Thyroid gland (tissue), 4 donors: ENCODE results near the gene MANBA. TPM values are rescaled to one million over a fixed set of nuclear protein-coding genes. Genes with fewer than 3 reads are reported as not detected.

ENCODE experiments used
- DNase-seq, 2 donors: peaks; one replicate each; pipeline ENCODE4 v3.0.0-alpha.2; 2019
- H3K27ac ChIP-seq, 3 donors: fragments of 200-600 bp; sonication (generic); 1 replicate in 2 of 3; 2 replicates in 1 of 3; pipeline ENCODE4 v1.5.1; 2016 to 2019; ENCODE audit warnings: mild to moderate bottlenecking in 1 of 3, moderate library complexity in 1 of 3
- H3K27me3 ChIP-seq: fragments of 200-600 bp; sonication (generic); one replicate; pipeline ENCODE4 v1.5.1; 2019
- H3K36me3 ChIP-seq, 2 donors: fragments of 200-600 bp; sonication (generic); one replicate each; pipeline ENCODE4 v1.5.1; 2016 to 2019
- H3K4me1 ChIP-seq, 2 donors: fragments of 200-600 bp; sonication (generic); one replicate each; pipeline ENCODE4 v1.5.1; 2017 to 2019
- H3K4me3 ChIP-seq, 3 donors: fragments of 200-600 bp; sonication (generic); replicated peaks in 1 of 3; 1 replicate in 2 of 3; 2 replicates in 1 of 3; pipeline ENCODE4 v1.5.1; 2016; ENCODE audit warnings: mild to moderate bottlenecking in 1 of 3
- H3K9me3 ChIP-seq: fragments of 200-600 bp; sonication (generic); one replicate; pipeline ENCODE4 v1.5.1; 2017
- CTCF ChIP-seq, 6 experiments: fragments of 200-600 bp in 3 of 6; fragments of 450-650 bp in 3 of 6; sonication (generic) in 3 of 6; IDR thresholded peaks; one replicate each; pipeline ENCODE4 v1.5.1; 2016 to 2019; ENCODE audit warnings: antibody characterized with exemption in 6 of 6, mild to moderate bottlenecking in 2 of 6, inconsistent platforms in 1 of 6, moderate library complexity in 1 of 6
- POLR2A ChIP-seq, 2 donors: fragments of 450-650 bp; IDR thresholded peaks; one replicate each; pipeline ENCODE4 v1.6.1; 2017; ENCODE audit warnings: antibody characterized with exemption in 2 of 2, mild to moderate bottlenecking in 2 of 2, moderate library complexity in 1 of 2
- WGBS, 2 donors: methylation state at CpG; one replicate each; pipeline ENCODE4 v1.1.5; 2017; 5-methylcytosine and 5-hydroxymethylcytosine counted together
- intact Hi-C: fragments of 100-400 bp; cut with DNase I; formaldehyde crosslinking; loops from one replicate; pipeline ENCODE4 v1.15.1; 2023
- total RNA-seq, 4 donors: library from RNA; depleted of rRNA; stranded (reverse); fragments of >200 nt; gene quantifications; one replicate each; pipeline ENCODE4 v1.2.3, GENCODE V29; 2016

The MANBA gene
- total RNA-seq, 4 donors from 2014 or later, result 41.3 to 53.4 (median 45.5) TPM

DNA sequence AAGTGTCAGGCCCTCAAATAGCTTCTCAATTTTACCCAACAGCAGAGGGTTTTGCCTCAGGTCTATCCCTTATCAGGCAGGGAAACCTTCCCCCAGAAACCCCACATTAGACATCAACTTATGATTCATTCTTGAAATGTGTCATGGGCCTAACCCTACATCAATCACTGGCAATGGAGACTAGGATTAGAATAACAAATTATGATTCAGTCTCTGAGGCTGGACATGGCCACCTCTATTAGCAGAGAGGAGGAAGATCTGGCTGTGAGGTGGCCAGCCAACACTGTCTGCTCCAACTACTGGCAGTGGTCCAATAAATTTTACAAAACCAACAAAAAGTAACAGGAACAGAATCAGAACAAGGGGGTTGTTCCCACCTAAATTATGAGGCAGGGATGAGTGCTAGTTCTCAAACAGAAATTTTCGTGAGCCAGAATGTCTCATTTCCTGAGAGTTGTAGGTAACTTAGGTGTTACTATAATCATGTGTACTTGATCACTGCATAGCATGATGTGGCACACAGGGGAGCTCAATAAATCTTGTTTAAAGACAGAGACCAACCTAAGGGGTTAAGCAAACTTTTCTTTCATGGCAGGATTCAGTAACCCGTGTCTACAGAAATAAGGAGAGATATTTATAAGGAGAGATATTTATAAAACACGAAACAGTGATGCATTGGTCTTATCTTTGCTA, 132.8 kb downstream of the MANBA start:
- Histone ChIP-seq H3K27ac (no peak overlapping the region), H3K27me3 (no peaks in the 10 kb centered on the region), H3K4me3 (no peak overlapping the region), H3K4me1 (no peaks in the 10 kb centered on the region), H3K9me3 (no peaks in the 10 kb centered on the region), H3K36me3 (peaks cover 0 to 8% of the 10 kb centered on the region in 2 donors)
- intact Hi-C loops, result no loop called here
- 68 to 83% methylated on average over 3 of the region's 3 CpGs for WGBS, 2 donors
- no peak for DNase-seq
- TF ChIP-seq CTCF (IDR thresholded peaks at IDR 0.05) (no peak), POLR2A (IDR thresholded peaks at IDR 0.05) (no peak)

- H3K4me1 ChIP-seq, result no peaks in the 10 kb centered on the region
- H3K4me3 ChIP-seq, result no peak overlapping the region
- no peak overlapping the region for H3K27ac ChIP-seq
- TF ChIP-seq CTCF (IDR thresholded peaks at IDR 0.05) (peak in 1 of 6 experiments; percentile 7), POLR2A (IDR thresholded peaks at IDR 0.05) (no peak)
- no peaks in the 10 kb centered on the region for H3K36me3 ChIP-seq
- no peaks in the 10 kb centered on the region for H3K27me3 ChIP-seq
- H3K9me3 ChIP-seq, result no peaks in the 10 kb centered on the region
- no peak for DNase-seq
- WGBS, 2 donors, result 67 to 79% methylated on average over 3 of the region's 3 CpGs
- intact Hi-C loops, result no loop called here
These were observed 135.4 kb downstream of the MANBA start for GRCh38 chr4:102625232-102625930.

DNA sequence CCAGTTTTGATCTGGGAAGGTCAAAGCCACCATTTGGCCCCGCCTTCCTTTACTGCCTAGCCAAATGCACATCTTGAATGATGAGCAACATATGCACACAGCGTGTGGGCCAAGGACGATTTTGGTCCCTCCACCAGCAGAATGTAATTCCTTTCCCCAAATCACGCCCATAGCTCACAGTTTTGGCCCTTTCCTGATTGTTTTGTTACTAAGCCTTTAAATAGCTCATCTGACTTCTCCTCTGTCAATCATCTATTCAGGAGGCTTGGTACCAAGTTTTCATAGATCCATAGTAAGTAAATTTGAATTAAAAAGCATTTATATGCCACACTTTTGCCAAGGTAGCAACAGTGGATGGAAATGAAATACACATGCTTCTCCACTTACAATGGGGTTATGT, 136.3 kb downstream of the MANBA start:
- WGBS, 2 donors, result 95 to 98% methylated on average over 4 of the region's 4 CpGs
- no peak for TF ChIP-seq CTCF (IDR thresholded peaks at IDR 0.05)
- Histone ChIP-seq H3K4me3 (no peak overlapping the region), H3K27ac (no peak overlapping the region), H3K4me1 (no peaks in the 10 kb centered on the region), H3K9me3 (no peaks in the 10 kb centered on the region), H3K27me3 (no peaks in the 10 kb centered on the region), H3K36me3 (no peaks in the 10 kb centered on the region)
- intact Hi-C loops, result loop anchor here (5.0 kb wide), 1 partner anchor 383 kb away; no protein-coding TSS in a partner anchor
- no peak for DNase-seq

DNA sequence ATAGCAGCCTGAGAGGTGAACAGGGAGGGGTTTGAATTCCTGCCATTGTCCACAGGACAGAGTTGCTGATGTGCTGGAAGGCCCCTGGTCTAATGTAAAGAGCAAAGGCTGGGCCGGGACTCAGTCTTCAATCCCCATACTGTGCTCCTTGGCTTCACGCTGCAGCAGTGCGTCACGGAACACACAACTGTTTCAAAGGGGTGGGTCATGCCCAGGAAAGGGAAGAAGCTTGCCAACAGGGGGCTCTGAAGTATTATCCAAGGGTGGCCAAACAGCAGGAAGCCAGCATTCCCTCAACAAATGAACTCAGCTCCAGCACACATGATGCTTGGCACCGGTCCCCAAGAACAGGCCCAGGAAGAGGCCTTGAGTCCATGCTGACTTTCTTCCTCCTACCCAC, 137.1 kb downstream of the MANBA start:
- no peak overlapping the region for H3K4me3 ChIP-seq
- WGBS, 2 donors, result 71 to 83% methylated on average over 5 of the region's 5 CpGs
- H3K9me3 ChIP-seq, result no peaks in the 10 kb centered on the region
- no peak for TF ChIP-seq CTCF (IDR thresholded peaks at IDR 0.05)
- TF ChIP-seq POLR2A (IDR thresholded peaks at IDR 0.05), result no peak
- no peak for DNase-seq
- H3K27ac ChIP-seq, result no peak overlapping the region
- intact Hi-C loops, result loop anchor here (5.0 kb wide), 1 partner anchor 384 kb away; no protein-coding TSS in a partner anchor
- H3K27me3 ChIP-seq, result no peaks in the 10 kb centered on the region
- H3K4me1 ChIP-seq, result no peaks in the 10 kb centered on the region
- no peaks in the 10 kb centered on the region for H3K36me3 ChIP-seq
